Neural progenitor cell (in vitro differentiated cells): ENCODE data around the gene MRPL19. TPM values are rescaled to one million over a fixed set of nuclear protein-coding genes. Genes with fewer than 3 reads are reported as not detected.

Experiments used
- DNase-seq: peaks from one replicate; pipeline ENCODE4 v3.0.0-alpha.2; 2016; ENCODE audit warnings: low spot score
- H2AFZ ChIP-seq: fragments of 200-600 bp; sonication (generic); replicated peaks from 2 replicates; pipeline ENCODE4 v1.6.1; 2016; ENCODE audit warnings: antibody characterized with exemption
- H3F3A ChIP-seq: fragments of 200-600 bp; sonication (generic); 2 replicates; pipeline ENCODE4 v1.6.1; 2016; ENCODE audit warnings: antibody characterized with exemption, low read depth
- H3K27ac ChIP-seq: fragments of 200-600 bp; sonication (generic); 2 replicates; pipeline ENCODE4 v1.5.1; 2016; ENCODE audit warnings: mild to moderate bottlenecking
- H3K27me3 ChIP-seq: fragments of 200-600 bp; sonication (generic); 2 replicates; pipeline ENCODE4 v1.6.1; 2016; ENCODE audit warnings: mild to moderate bottlenecking, moderate library complexity
- H3K36me3 ChIP-seq: fragments of 200-600 bp; sonication (generic); 2 replicates; pipeline ENCODE4 v1.5.1; 2016
- H3K4me1 ChIP-seq: fragments of 200-600 bp; sonication (generic); 2 replicates; pipeline ENCODE4 v1.6.1; 2016; ENCODE audit warnings: mixed run types
- H3K4me2 ChIP-seq: fragments of 200-600 bp; sonication (generic); 2 replicates; pipeline ENCODE4 v1.6.1; 2016
- H3K4me3 ChIP-seq: fragments of 200-600 bp; sonication (generic); 2 replicates; pipeline ENCODE4 v1.5.1; 2016
- H3K79me2 ChIP-seq: fragments of 200-600 bp; sonication (generic); 2 replicates; pipeline ENCODE4 v1.6.1; 2016; ENCODE audit warnings: low read depth
- H3K9ac ChIP-seq: fragments of 200-600 bp; sonication (generic); 2 replicates; pipeline ENCODE4 v1.6.1; 2016
- H3K9me3 ChIP-seq: fragments of 200-600 bp; sonication (generic); 2 replicates; pipeline ENCODE4 v1.5.1; 2016; ENCODE audit warnings: low read depth
- H4K20me1 ChIP-seq: fragments of 200-600 bp; sonication (generic); 2 replicates; pipeline ENCODE4 v1.6.1; 2016; ENCODE audit warnings: low read depth
- H3K27ac Mint-ChIP-seq: 3 replicates; pipeline ENCODE4 v1.8.0; 2021; ENCODE audit warnings: mixed read lengths
- H3K27me3 Mint-ChIP-seq: 2 replicates; pipeline ENCODE4 v1.8.0; 2022; ENCODE audit warnings: low read depth, mild to moderate bottlenecking, inconsistent platforms, moderate library complexity, mixed read lengths; ENCODE audit not compliant: insufficient read depth
- H3K36me3 Mint-ChIP-seq: 3 replicates; pipeline ENCODE4 v1.8.0; 2021; ENCODE audit warnings: mixed read lengths
- H3K4me1 Mint-ChIP-seq: 3 replicates; pipeline ENCODE4 v1.8.0; 2021; ENCODE audit warnings: mixed read lengths
- H3K4me3 Mint-ChIP-seq: 3 replicates; pipeline ENCODE4 v1.8.0; 2021; ENCODE audit warnings: mild to moderate bottlenecking, moderate library complexity, mixed read lengths
- H3K9me3 Mint-ChIP-seq: 3 replicates; pipeline ENCODE4 v1.8.0; 2020; ENCODE audit warnings: mixed read lengths
- CTCF ChIP-seq: fragments of 200-600 bp; sonication (generic); IDR thresholded peaks from 2 replicates; pipeline ENCODE4 v1.5.1; 2017; ENCODE audit warnings: antibody characterized with exemption, mild to moderate bottlenecking
- EZH2 ChIP-seq: fragments of 200-600 bp; sonication (generic); IDR thresholded peaks from 2 replicates; pipeline ENCODE4 v1.6.1; 2017; ENCODE audit warnings: antibody characterized with exemption, mild to moderate bottlenecking, moderate library complexity
- EZH2phosphoT487 ChIP-seq: fragments of 200-600 bp; sonication (generic); IDR thresholded peaks from 2 replicates; pipeline ENCODE4 v1.6.1; 2017; ENCODE audit warnings: antibody characterized with exemption
- small RNA-seq: library from RNA; depleted of rRNA; stranded (forward); fragments of <200 nt; gene quantifications from one replicate; pipeline ENCODE3, GENCODE V24; 2015
- total RNA-seq: library from RNA; depleted of rRNA; stranded (reverse); fragments of >200 nt; gene quantifications from 2 replicates; pipeline ENCODE4 v1.2.3, GENCODE V29; 2015; ENCODE audit warnings: low replicate concordance

MRPL19 gene
- total RNA-seq, 1 donor from 2014 or later: 80.4 TPM

DNA sequence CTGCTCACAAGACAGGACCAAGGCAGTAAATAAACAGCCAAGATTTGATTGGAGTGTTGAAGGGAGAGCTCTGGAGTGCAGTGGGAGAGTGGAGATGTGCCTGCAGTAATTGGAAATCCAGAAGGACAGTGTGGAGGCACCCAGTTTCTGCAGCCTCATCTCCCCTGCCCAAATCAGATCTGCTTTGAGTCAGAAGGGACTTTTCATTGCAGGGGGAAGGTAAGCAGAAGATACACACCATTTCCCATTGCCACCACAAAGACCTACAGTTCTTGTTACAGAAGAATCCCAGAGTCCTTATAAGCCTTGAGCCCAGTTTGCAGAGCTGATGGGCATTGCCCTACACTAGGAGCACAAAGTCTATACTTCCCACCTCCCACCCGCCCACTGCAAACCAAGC, 91.4 kb downstream of the MRPL19 start:
- peak overlapping the region; percentile 40 for H2AFZ ChIP-seq
- H3K9me3 ChIP-seq: peaks cover 2% of the 10 kb centered on the region
- H3K27ac ChIP-seq: no peak overlapping the region
- no peak for DNase-seq
- H3K9ac ChIP-seq: no peak overlapping the region
- no peaks in the 10 kb centered on the region for H3K79me2 ChIP-seq
- Mint-ChIP-seq H3K27me3 (no peaks in the 10 kb centered on the region), H3K9me3 (peaks cover 8% of the 10 kb centered on the region), H3K36me3 (no peaks in the 10 kb centered on the region), H3K4me1 (no peaks in the 10 kb centered on the region), H3K27ac (no peak overlapping the region), H3K4me3 (no peak overlapping the region)
- no peaks in the 10 kb centered on the region for H3F3A ChIP-seq
- TF ChIP-seq CTCF (no peak), EZH2phosphoT487 (no peak), EZH2 (no peak)
- no peaks in the 10 kb centered on the region for H3K4me1 ChIP-seq
- H3K27me3 ChIP-seq: no peaks in the 10 kb centered on the region
- H3K36me3 ChIP-seq: no peaks in the 10 kb centered on the region
- H3K4me2 ChIP-seq: no peak overlapping the region
- H3K4me3 ChIP-seq: no peak overlapping the region
- no peaks in the 10 kb centered on the region for H4K20me1 ChIP-seq

Small RNAs within 50 kb of the gene (small RNA-seq; reads per million reads assigned to genes)
- gene RF00012: not detected

Other genes with a start within 250 kb of the MRPL19 start
- 2.8 and 3.6 TPM in 2 replicates for gene EVA1A, start 85.8 kb upstream of the MRPL19 start, total RNA-seq
- 32.4 and 58.4 TPM in 2 replicates for gene GCFC2, start 64.1 kb downstream of the MRPL19 start, total RNA-seq